Stimulated activated CD4-positive, alpha-beta T cell treated with anti-CD3 and anti-CD28 coated beads, Interleukin-2, amount 100 ng/mL, for 4 hours (primary cell): ENCODE data around the gene OR1E2.
"Not testable (repeated sequence)": the region's sequence is repeated elsewhere in the genome, so short reads cannot be mapped to it uniquely, and the experiment has no call there.

Experiments used
- DNase-seq: peaks from one replicate; pipeline ENCODE4 v3.0.0-alpha.2; 2020; ENCODE audit warnings: low read depth

Gene OR1E2

GRCh38 chr17:3433741-3434140 lies at the start of gene OR1E2:
Gene OR1E2, minus strand, starts transcription at chr17:3433841. Its CDS starts 0 bp downstream, at chr17:3433841.
- DNase-seq = no peak

- DNase-seq = no peak
Observed at GRCh38 chr17:3482852-3483251, 49.2 kb upstream of the OR1E2 start.

GRCh38 chr17:3479988-3480387 lies 46.3 kb upstream of the OR1E2 start:
- DNase-seq = no peak

- DNase-seq = no peak
Observed at GRCh38 chr17:3475812-3476610, 42.4 kb upstream of the OR1E2 start, which contains the start of gene ASPA. Gene ASPA, plus strand, starts transcription at chr17:3475997. Its CDS starts 163 bp downstream, at chr17:3476160.

- DNase-seq = no peak
Observed at GRCh38 chr17:3475251-3475685, 41.6 kb upstream of the OR1E2 start.

GRCh38 chr17:3474212-3474611 lies 40.6 kb upstream of the OR1E2 start:
- DNase-seq = no peak

- DNase-seq = no peak
Observed at GRCh38 chr17:3472137-3472536, 38.5 kb upstream of the OR1E2 start.

- DNase-seq = no peak
Observed at GRCh38 chr17:3471599-3471998, 38.0 kb upstream of the OR1E2 start, which contains the start of gene SPATA22. Gene SPATA22, minus strand, starts transcription at chr17:3471819. Its CDS starts 2,494 bp downstream, at chr17:3469325.

- no peak for DNase-seq
Observed at GRCh38 chr17:3469529-3469928, 35.9 kb upstream of the OR1E2 start.

- not testable (repeated sequence) for DNase-seq
Observed at GRCh38 chr17:3466355-3466754, 32.7 kb upstream of the OR1E2 start.

- no peak for DNase-seq
Observed at GRCh38 chr17:3448059-3448665, 14.5 kb upstream of the OR1E2 start.

GRCh38 chr17:3447625-3448024 lies 14.0 kb upstream of the OR1E2 start:
- no peak for DNase-seq

GRCh38 chr17:3440451-3440850 lies 6.8 kb upstream of the OR1E2 start:
- DNase-seq = no peak

- DNase-seq = no peak
Observed at GRCh38 chr17:3438368-3438767, 4.7 kb upstream of the OR1E2 start.

- DNase-seq = not testable (repeated sequence)
Observed at GRCh38 chr17:3433215-3433614, 426 bp downstream of the OR1E2 start.

GRCh38 chr17:3418222-3418621 lies 15.4 kb downstream of the OR1E2 start:
- DNase-seq = no peak

- DNase-seq = no peak
Observed at GRCh38 chr17:3415610-3416009, 18.0 kb downstream of the OR1E2 start.

GRCh38 chr17:3412216-3412615 lies 21.4 kb downstream of the OR1E2 start:
- DNase-seq = not testable (repeated sequence)

- DNase-seq = no peak
Observed at GRCh38 chr17:3411070-3411469, 22.6 kb downstream of the OR1E2 start, which contains the start of gene OR3A3. Gene OR3A3, plus strand, starts transcription at chr17:3411370.

- DNase-seq = not testable (repeated sequence)
Observed at GRCh38 chr17:3403856-3404255, 29.8 kb downstream of the OR1E2 start.

GRCh38 chr17:3401786-3402185 lies 31.9 kb downstream of the OR1E2 start:
- no peak for DNase-seq

- DNase-seq = no peak
Observed at GRCh38 chr17:3400055-3400454, 33.6 kb downstream of the OR1E2 start.

- DNase-seq = no peak
Observed at GRCh38 chr17:3398310-3398709, 35.3 kb downstream of the OR1E2 start, which contains the start of gene OR1E1. Gene OR1E1, minus strand, starts transcription at chr17:3398410. Its CDS starts 0 bp downstream, at chr17:3398410.
